Trophoblast cell (in vitro differentiated cells and primary cell): ENCODE data around the gene ANKRD65.

Source experiments
- DNase-seq, 2 donors: peaks; one replicate each; pipeline ENCODE4 v3.0.0-alpha.2; 2016
- H2AFZ ChIP-seq: 2 replicates; pipeline ENCODE4 v1.6.1; 2013; ENCODE audit warnings: low read length, moderate library complexity, mild to moderate bottlenecking; ENCODE audit not compliant: insufficient read depth, poor library complexity
- H2AK5ac ChIP-seq: 2 replicates; pipeline ENCODE4 v1.6.1; 2013; ENCODE audit warnings: mild to moderate bottlenecking, low read length
- H2BK120ac ChIP-seq: 2 replicates; pipeline ENCODE4 v1.6.1; 2013; ENCODE audit warnings: low read length, mild to moderate bottlenecking, moderate library complexity; ENCODE audit not compliant: insufficient read depth, poor library complexity
- H2BK12ac ChIP-seq: 2 replicates; pipeline ENCODE4 v1.6.1; 2013; ENCODE audit warnings: mild to moderate bottlenecking, low read length, moderate library complexity
- H2BK5ac ChIP-seq: 2 replicates; pipeline ENCODE4 v1.6.1; 2013; ENCODE audit warnings: low read length, low read depth, moderate library complexity, mild to moderate bottlenecking; ENCODE audit not compliant: poor library complexity
- H3K14ac ChIP-seq: 2 replicates; pipeline ENCODE4 v1.6.1; 2013; ENCODE audit warnings: mild to moderate bottlenecking, low read length
- H3K18ac ChIP-seq: 2 replicates; pipeline ENCODE4 v1.6.1; 2013; ENCODE audit warnings: mild to moderate bottlenecking, low read length
- H3K23ac ChIP-seq: 2 replicates; pipeline ENCODE4 v1.6.1; 2013; ENCODE audit warnings: low read length
- H3K27ac ChIP-seq: 2 replicates; pipeline ENCODE4 v1.5.1; 2013; ENCODE audit warnings: low read depth, mild to moderate bottlenecking, inconsistent platforms, low read length, moderate library complexity
- H3K27me3 ChIP-seq: 2 replicates; pipeline ENCODE4 v1.6.1; 2013; ENCODE audit warnings: inconsistent platforms, mild to moderate bottlenecking, low read length, moderate library complexity; ENCODE audit not compliant: insufficient read depth
- H3K36me3 ChIP-seq, 2 experiments: 1 replicate in 1 of 2; 2 replicates in 1 of 2; pipeline ENCODE4 v1.6.1; 2013; ENCODE audit warnings: low read length in 2 of 2, mild to moderate bottlenecking in 2 of 2, moderate library complexity in 1 of 2; ENCODE audit not compliant: insufficient read depth in 2 of 2, control insufficient read depth in 1 of 2
- H3K4ac ChIP-seq: 2 replicates; pipeline ENCODE4 v1.6.1; 2013; ENCODE audit warnings: low read depth, mild to moderate bottlenecking, low read length, moderate library complexity
- H3K4me1 ChIP-seq, 2 experiments: 1 replicate in 1 of 2; 2 replicates in 1 of 2; pipeline ENCODE4 v1.6.1; 2013; ENCODE audit warnings: low read length in 2 of 2, mild to moderate bottlenecking in 2 of 2, moderate library complexity in 1 of 2; ENCODE audit not compliant: insufficient read depth in 2 of 2, control insufficient read depth in 1 of 2
- H3K4me2 ChIP-seq: 2 replicates; pipeline ENCODE4 v1.6.1; 2013; ENCODE audit warnings: inconsistent platforms, mild to moderate bottlenecking, low read length, moderate library complexity
- H3K4me3 ChIP-seq: 2 replicates; pipeline ENCODE4 v1.5.1; 2013; ENCODE audit warnings: mild to moderate bottlenecking, low read depth, low read length, inconsistent platforms
- H3K79me1 ChIP-seq: one replicate; pipeline ENCODE4 v1.6.1; 2013; ENCODE audit warnings: low read length
- H3K79me2 ChIP-seq: 2 replicates; pipeline ENCODE4 v1.6.1; 2013; ENCODE audit warnings: low read length, mild to moderate bottlenecking; ENCODE audit not compliant: control insufficient read depth, insufficient read depth, poor library complexity
- H3K9ac ChIP-seq: 2 replicates; pipeline ENCODE4 v1.6.1; 2013; ENCODE audit warnings: mild to moderate bottlenecking, low read length
- H3K9me3 ChIP-seq: 2 replicates; pipeline ENCODE4 v1.6.1; 2013; ENCODE audit warnings: low read depth, mild to moderate bottlenecking, control low read depth, inconsistent platforms, low read length; ENCODE audit not compliant: insufficient read depth
- H4K12ac ChIP-seq: 2 replicates; pipeline ENCODE4 v1.6.1; 2013; ENCODE audit warnings: low read depth, mild to moderate bottlenecking, low read length, moderate library complexity
- H4K8ac ChIP-seq: 2 replicates; pipeline ENCODE4 v1.6.1; 2013; ENCODE audit warnings: low read depth, mild to moderate bottlenecking, low read length, moderate library complexity
- H4K91ac ChIP-seq: one replicate; pipeline ENCODE4 v1.6.1; 2013; ENCODE audit warnings: low read depth, mild to moderate bottlenecking, low read length, moderate library complexity
- WGBS: extraction: QIAGEN DNeasy Blood & Tissue Kit; methylation state at CpG from one replicate; pipeline ENCODE4 v1.1.7; 2013; ENCODE audit warnings: missing lambda C conversion rate; ENCODE audit not compliant: insufficient read length, insufficient coverage; ENCODE audit errors: extremely low coverage; 5-methylcytosine and 5-hydroxymethylcytosine counted together

The ANKRD65 gene

DNA sequence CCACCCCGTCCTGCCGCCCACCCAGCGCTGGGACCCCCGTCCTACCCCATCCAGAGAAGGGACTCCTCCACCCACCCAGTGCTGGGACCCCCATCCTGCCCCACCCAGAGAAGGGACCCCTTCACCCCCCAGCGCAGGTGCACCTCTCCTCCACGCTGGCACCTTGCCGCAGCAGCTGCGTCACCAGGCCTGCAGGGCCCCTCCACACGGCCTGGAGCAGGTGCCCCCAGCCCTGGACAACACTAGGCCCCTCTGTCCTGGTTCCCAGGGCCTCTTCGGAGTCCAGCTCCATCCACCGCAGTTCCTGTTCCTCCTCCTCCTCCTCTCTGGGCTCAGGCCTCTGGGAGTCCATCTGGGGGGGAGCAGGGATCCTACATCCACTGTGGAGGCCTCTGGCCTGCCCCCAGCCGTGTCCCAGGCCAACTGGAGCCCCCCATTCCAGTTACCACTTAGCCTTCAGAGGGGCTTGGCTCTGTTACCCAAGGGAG, 378 bp downstream of the ANKRD65 start:
- Histone ChIP-seq H3K27me3 (no peaks in the 10 kb centered on the region), H3K9ac (no peak overlapping the region), H3K79me1 (peaks cover 35% of the 10 kb centered on the region), H3K79me2 (peaks cover 13% of the 10 kb centered on the region), H4K91ac (peak overlapping the region; percentile 100), H2BK120ac (peak overlapping the region; percentile 96), H3K27ac (peak overlapping the region; percentile 61), H3K18ac (peak overlapping the region; percentile 60), H3K14ac (peak overlapping the region; percentile 82), H3K36me3 (no peaks in the 10 kb centered on the region), H3K4me2 (no peak overlapping the region), H3K4me1 (peaks cover 37 to 40% of the 10 kb centered on the region in 2 experiments), H3K9me3 (no peaks in the 10 kb centered on the region), H3K23ac (no peak overlapping the region), H4K8ac (peak overlapping the region; percentile 80), H2AFZ (no peak overlapping the region), H2AK5ac (peak overlapping the region; percentile 98), H2BK5ac (peak overlapping the region; percentile 81), H3K4ac (peak overlapping the region; percentile 63), H2BK12ac (peak overlapping the region; percentile 88), H4K12ac (peak overlapping the region; percentile 3), H3K4me3 (no peak overlapping the region)
- no peak for DNase-seq
- WGBS: no CpG with 5 or more reads among the region's 12 CpGs

DNA sequence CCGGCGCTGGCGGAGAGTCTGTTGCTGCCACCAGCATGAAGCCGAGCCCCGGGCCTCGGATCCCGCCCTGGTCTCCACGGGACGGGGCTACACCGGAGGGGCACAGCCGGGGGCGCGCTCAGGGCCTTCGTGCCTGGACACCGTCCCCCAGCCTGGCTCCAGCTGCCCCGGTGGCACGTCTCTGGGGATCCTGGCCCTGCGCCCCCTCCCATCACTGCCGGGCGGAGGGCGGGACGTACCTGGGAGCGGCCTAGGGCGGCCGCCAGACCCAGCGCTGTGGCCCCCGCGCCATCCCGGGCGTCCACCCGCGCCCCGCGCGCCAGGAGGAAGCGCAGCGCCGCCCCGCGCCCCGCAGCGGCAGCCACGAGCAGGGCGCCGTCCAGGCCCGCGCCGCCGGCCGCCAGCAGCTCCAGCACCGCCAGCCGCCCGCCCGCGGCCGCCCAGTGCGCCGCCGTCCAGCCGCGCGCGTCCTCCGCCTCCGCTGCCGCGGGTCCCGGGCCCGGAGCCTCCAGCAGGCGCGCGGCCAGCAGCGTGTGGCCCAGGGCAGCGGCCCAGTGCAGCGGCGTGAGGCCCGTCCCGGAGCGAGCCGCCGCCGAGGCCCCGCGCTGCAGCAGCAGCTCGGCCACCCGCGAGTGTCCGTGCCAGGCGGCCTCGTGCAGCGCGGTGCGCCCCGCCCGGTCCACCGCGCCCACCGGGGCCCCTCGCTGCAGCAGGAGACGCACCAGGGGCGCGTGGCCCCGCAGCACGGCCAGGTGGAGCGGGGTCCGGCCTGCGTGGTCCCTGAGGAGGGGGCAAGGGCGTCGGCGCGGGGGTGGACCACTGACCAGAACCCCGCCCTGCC, 1.0 kb downstream of the ANKRD65 start:
- H3K79me1 ChIP-seq: peaks cover 35% of the 10 kb centered on the region
- no peak overlapping the region for H3K27ac ChIP-seq
- H3K4me1 ChIP-seq: peaks cover 34 to 37% of the 10 kb centered on the region in 2 experiments
- peak overlapping the region; percentile 100 for H4K91ac ChIP-seq
- H2AFZ ChIP-seq: peak overlapping the region; percentile 84
- H2BK12ac ChIP-seq: peak overlapping the region; percentile 91
- peak overlapping the region; percentile 76 for H2AK5ac ChIP-seq
- DNase-seq: no peak
- H4K12ac ChIP-seq: peak overlapping the region; percentile 90
- no peaks in the 10 kb centered on the region for H3K36me3 ChIP-seq
- peak overlapping the region; percentile 54 for H3K4me3 ChIP-seq
- no peak overlapping the region for H3K23ac ChIP-seq
- H3K14ac ChIP-seq: peak overlapping the region; percentile 83
- H3K4me2 ChIP-seq: peak overlapping the region; percentile 57
- no peak overlapping the region for H2BK5ac ChIP-seq
- peak overlapping the region; percentile 90 for H4K8ac ChIP-seq
- peak overlapping the region; percentile 83 for H2BK120ac ChIP-seq
- H3K9ac ChIP-seq: no peak overlapping the region
- no peaks in the 10 kb centered on the region for H3K9me3 ChIP-seq
- no CpG with 5 or more reads among the region's 112 CpGs for WGBS
- H3K79me2 ChIP-seq: peaks cover 13% of the 10 kb centered on the region
- H3K18ac ChIP-seq: peak overlapping the region; percentile 37
- peak overlapping the region; percentile 39 for H3K4ac ChIP-seq
- H3K27me3 ChIP-seq: no peaks in the 10 kb centered on the region

DNA sequence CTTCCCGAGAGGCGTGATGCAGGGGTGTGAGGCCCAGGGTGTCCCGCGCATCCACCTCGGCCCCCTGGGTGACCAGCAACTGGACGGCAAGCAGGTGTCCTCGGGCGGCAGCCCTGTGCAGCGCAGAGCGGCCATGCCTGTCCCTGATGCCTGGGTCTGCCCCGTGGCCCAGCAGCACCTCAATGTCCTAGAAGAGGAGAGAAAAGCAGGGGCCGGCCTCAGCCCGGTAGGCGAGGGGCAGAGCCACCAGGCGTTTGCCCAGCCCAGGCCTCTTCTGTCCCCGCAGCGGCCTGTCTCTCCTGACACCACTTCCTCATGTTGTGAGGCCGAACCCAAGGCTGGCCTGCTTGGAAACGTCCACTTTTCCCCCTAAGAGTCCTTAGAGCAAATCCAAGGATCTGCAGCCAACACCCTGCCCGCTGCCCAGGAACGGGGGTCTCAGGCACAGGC, 1.7 kb downstream of the ANKRD65 start:
- Histone ChIP-seq H3K9ac (no peak overlapping the region), H3K18ac (peak overlapping the region; percentile 37), H3K79me1 (peaks cover 35% of the 10 kb centered on the region), H3K9me3 (no peaks in the 10 kb centered on the region), H3K4me1 (peaks cover 34% of the 10 kb centered on the region in 2 experiments), H2BK5ac (no peak overlapping the region), H3K36me3 (no peaks in the 10 kb centered on the region), H3K4me2 (no peak overlapping the region), H3K4me3 (no peak overlapping the region), H3K14ac (peak overlapping the region; percentile 83), H3K27ac (no peak overlapping the region), H3K79me2 (peaks cover 13% of the 10 kb centered on the region), H2BK120ac (peak overlapping the region; percentile 83), H2AK5ac (peak overlapping the region; percentile 76), H3K4ac (no peak overlapping the region), H4K8ac (peak overlapping the region; percentile 90), H3K27me3 (no peaks in the 10 kb centered on the region), H4K91ac (peak overlapping the region; percentile 84), H4K12ac (peak overlapping the region; percentile 90), H3K23ac (no peak overlapping the region), H2AFZ (peak overlapping the region; percentile 72), H2BK12ac (peak overlapping the region; percentile 91)
- no peak for DNase-seq
- WGBS: no CpG with 5 or more reads among the region's 21 CpGs

DNA sequence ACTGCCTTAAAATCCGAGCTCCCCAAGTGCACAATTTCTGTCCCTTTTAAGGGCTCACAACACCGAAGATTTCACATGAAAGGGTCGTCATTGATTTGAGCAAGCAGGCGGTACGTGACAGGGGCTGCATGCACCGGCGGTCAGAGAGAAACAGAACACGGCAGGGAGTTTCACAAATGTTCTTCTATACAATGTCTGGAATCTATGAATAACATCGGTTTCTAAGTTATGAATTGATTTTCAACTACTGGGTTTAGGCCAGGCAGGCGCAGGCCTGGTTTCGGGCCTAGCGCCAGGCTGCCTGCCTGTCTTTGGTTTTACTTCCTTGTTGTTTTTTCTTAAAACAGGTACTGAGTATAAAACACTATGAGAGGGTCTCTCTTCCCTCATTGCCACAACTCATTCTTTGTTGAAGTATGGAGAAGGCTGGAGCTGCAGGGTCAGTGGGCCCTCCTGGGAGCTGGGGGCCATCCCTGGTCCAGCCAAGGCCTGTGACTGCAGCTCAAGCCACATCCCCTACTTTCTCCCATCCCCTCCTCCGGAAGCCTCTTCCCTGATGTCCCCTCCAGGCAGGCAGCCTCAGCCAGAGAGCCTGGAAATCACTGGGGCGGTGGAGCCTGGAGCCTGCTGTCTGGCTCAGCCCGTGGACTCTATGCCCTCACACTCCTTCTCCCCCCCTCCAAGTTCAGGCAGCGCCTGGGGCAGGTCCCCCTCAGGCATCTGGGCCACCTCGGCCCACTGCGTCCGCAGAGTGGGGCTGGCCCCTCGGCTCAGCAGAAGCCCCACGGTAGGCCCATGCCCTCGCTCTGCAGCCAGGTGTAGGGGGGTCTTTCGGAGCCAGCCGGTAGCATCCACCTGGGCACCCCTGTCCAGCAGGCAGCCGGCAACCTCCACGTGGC, 2.4 kb downstream of the ANKRD65 start:
- Histone ChIP-seq H2BK5ac (no peak overlapping the region), H3K4me2 (no peak overlapping the region), H3K18ac (peak overlapping the region; percentile 21), H3K23ac (no peak overlapping the region), H3K4me3 (no peak overlapping the region), H2BK120ac (no peak overlapping the region), H2AK5ac (peak overlapping the region; percentile 8), H4K91ac (peak overlapping the region; percentile 84), H3K9ac (no peak overlapping the region), H3K27me3 (no peaks in the 10 kb centered on the region), H3K9me3 (no peaks in the 10 kb centered on the region), H3K14ac (peak overlapping the region; percentile 16), H3K27ac (no peak overlapping the region), H3K4ac (no peak overlapping the region), H4K12ac (no peak overlapping the region), H4K8ac (peak overlapping the region; percentile 90), H2AFZ (no peak overlapping the region), H2BK12ac (peak overlapping the region; percentile 91), H3K4me1 (peaks cover 31 to 34% of the 10 kb centered on the region in 2 experiments), H3K79me1 (peaks cover 30% of the 10 kb centered on the region), H3K79me2 (peaks cover 13% of the 10 kb centered on the region), H3K36me3 (no peaks in the 10 kb centered on the region)
- no CpG with 5 or more reads among the region's 26 CpGs for WGBS
- no peak for DNase-seq
